GM20000 (cell line): Measurements from ENCODE around the gene NCOA7.

ENCODE experiments used
- DNase-seq: peaks from one replicate; pipeline ENCODE4 v3.0.0; 2012; ENCODE audit warnings: low spot score
- TF ChIP-seq, protein P1 (sequence below): IDR thresholded peaks from 2 replicates; pipeline ENCODE4 v1.5.1; 2012; ENCODE audit warnings: mild to moderate bottlenecking, control low read depth; ENCODE audit errors: extremely low read depth, missing control alignments

NCOA7 gene

DNA sequence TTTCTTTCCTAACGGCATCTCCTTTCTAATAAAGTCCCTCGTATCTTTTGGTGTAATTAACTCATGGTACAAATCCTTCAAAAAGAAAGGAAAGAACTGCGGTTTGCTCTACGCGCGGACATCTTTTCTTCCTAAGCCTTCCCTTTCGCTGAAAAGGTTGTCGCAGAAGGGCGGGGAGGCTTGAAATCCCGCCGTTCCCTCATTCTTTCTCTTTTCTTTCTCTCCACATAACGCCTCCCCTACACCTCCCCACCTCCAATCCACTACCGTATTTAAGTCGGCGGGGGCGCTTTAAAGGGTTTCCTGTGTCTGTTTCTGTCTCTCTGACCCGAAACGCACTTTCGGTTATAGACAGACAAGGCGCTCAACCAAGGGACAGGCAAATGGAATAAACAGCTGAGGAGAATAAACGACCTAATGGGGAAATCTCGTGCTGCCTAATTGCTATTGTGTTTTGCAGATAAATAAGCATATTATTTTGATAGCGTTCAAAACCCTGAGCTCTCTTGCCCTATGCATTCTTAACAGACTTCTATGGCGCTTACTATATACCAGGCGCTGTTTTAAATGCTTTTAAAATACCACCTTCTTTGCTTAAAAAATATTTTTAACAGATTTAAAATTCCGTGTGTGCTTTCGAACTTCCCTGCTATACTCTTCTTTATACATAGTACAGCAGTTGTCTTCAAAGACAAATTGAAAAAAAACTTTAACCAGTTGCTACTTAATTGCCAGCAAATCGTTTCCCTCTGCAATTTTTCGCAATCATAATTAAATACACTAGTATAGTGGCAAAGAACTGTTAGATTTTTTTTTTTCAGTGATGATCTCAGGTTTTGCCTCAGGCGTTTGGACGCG lies 43.8 kb upstream of the NCOA7 start:
- peak; percentile 76 for DNase-seq

DNA sequence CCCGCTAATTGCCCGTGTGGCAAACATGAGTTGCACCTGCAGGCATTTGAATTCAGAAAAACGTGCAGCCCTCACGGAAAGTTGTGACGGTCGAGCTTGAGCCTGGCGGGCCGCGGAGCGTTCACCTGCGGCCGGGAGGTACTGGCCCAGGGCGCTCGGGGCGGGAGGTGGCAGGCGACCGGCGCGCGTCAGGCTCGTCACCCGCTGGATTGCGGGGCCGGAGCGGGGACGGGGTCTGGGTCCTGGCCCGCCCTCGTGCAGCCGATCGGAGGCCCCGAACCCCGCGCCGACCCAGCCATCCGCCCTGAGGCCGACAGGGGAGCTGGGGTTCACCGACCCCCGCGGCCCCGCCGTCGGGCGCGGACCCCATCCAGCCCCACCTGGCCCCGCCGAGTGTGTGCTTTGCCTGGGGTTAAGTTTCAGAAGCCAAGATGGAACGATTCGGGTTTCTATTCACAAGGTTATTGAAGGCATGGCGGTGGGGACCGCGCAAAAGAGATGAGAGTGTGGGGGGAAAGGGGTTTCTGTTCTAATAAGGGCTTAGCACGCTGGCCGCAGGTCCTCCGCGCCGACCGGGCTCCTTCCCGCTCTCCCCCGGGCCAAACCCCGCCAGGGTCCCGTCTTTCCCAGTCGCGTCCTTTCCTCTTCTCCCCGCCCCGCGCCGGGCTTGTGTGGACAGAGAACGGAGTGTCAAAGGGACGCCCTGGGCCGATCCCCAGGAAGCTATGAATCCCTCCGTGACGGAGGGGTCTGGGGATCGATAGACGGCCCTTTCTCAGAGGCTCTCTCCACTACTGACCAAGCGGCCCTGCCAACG lies 43.0 kb upstream of the NCOA7 start:
- TF ChIP-seq, protein P1, sequence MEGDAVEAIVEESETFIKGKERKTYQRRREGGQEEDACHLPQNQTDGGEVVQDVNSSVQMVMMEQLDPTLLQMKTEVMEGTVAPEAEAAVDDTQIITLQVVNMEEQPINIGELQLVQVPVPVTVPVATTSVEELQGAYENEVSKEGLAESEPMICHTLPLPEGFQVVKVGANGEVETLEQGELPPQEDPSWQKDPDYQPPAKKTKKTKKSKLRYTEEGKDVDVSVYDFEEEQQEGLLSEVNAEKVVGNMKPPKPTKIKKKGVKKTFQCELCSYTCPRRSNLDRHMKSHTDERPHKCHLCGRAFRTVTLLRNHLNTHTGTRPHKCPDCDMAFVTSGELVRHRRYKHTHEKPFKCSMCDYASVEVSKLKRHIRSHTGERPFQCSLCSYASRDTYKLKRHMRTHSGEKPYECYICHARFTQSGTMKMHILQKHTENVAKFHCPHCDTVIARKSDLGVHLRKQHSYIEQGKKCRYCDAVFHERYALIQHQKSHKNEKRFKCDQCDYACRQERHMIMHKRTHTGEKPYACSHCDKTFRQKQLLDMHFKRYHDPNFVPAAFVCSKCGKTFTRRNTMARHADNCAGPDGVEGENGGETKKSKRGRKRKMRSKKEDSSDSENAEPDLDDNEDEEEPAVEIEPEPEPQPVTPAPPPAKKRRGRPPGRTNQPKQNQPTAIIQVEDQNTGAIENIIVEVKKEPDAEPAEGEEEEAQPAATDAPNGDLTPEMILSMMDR: no peak
- no peak for DNase-seq

More for the DNA sequence above, 43.8 kb upstream of the NCOA7 start:
- TF ChIP-seq, protein P1: no peak

DNA sequence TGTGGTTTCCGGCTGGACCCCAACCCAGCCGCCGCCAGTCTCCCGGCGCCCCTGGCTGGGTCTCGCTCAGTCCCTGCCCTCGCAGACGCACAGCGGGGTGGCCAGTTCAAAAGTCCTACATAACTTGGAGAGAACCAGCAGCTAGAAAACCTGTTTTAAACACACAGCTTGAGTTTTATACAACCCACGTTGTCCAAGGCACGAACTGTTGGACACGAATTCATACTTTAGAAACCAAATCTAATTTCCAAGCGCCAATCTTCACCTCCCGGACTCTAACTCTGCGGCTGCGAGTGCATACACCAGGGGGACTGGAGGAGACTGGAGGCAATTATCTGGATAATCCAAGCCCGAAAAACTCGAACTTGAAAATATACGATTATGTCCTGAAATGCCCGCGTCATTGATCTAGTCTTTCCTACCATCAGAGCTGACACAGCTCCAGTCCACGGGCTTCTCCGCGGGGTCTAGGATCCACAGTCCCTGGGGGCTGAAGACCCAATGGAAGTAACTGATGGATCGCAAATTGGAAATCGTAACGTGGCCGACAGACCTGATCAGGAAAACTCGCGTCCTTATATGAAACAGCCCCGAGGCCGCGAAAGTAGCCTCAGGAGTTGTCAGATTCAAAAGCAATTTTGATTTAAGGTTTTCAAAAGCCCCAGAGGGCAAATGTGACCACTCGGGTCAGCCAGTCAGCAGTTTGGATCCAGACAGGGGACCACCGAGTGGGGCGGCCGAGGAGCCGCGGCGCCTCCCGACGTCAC lies 42.2 kb upstream of the NCOA7 start:
- no peak for DNase-seq
- TF ChIP-seq, protein P1: no peak

DNA sequence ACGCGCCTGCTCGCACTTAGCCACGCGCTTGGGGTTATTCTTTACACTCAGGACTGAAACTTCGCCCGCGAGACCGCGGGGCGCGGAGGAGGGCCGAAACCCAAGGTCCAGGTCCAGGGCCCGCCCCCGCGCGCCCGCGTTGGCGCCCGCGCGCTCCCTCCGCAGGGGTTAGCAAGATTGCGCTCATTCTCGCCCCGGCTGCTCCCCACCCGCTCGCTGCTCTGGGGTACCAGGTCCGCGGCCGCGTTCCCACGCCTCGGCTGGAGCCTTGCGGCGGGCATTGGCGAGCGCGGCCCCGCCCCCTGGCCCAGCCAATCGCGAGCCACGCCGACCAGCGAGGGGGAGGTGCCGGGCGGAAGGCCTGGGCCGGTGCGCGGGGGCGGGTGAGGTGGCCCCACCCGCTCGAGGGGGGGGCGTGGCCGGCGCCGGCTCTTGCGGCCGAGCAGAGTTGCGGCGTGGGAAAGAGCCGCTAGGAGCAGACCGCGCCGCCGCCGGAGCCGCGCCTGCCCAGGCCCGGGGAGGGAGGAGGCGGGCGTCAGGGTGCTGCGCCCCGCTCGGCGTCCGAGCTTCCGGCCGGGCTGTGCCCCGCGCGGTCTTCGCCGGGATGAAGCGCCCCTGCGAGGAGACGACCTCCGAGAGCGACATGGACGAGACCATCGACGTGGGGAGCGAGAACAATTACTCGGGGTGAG lies 41.4 kb upstream of the NCOA7 start, which contains the start of gene HEY2:
TSS of gene HEY2 (plus strand) at position 460 of the 692 bp plus-strand sequence. CDS start at position 605, 145 bp downstream.
- peak; percentile 99 for DNase-seq
- TF ChIP-seq, protein P1: no peak

DNA sequence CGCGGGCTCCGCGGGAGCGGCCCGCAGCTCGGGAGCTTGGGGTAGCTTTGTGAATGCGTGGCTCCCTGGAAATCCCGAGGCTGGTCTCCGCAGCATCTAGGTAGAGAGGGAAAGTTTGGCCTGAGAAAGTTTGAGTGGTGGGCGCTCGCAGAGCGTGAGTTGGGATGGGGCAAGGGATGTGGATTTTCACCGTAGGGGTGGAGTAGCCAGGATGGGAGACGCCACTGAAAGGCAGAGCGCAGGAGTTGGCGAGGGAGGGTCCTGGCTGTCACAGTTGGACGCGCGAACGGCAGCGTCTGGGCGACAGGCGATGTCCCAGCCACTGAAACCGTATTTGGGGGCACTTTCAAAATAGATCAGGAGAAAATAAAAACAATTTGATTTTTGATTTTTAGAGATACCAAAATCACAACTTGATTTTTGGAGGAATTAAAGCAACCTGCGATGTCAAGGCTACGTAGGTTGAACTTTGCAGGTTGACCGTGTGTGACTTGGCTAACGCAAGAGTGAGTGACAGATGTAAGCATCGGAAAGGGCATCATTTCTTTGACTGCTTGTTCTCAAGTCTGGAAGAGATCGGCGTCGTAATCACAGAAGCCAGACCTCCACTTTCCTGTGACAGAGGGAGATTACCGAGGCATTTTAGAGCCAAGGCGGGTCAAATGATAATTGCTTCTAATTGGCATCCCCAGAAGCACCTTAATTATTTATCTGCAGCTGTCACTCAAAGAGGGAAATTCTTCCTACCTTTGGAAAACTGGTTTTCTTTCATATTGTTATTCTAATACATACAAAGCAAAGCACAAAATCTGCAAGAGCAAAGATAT lies 40.7 kb upstream of the NCOA7 start:
- TF ChIP-seq, protein P1: no peak
- no peak for DNase-seq

DNA sequence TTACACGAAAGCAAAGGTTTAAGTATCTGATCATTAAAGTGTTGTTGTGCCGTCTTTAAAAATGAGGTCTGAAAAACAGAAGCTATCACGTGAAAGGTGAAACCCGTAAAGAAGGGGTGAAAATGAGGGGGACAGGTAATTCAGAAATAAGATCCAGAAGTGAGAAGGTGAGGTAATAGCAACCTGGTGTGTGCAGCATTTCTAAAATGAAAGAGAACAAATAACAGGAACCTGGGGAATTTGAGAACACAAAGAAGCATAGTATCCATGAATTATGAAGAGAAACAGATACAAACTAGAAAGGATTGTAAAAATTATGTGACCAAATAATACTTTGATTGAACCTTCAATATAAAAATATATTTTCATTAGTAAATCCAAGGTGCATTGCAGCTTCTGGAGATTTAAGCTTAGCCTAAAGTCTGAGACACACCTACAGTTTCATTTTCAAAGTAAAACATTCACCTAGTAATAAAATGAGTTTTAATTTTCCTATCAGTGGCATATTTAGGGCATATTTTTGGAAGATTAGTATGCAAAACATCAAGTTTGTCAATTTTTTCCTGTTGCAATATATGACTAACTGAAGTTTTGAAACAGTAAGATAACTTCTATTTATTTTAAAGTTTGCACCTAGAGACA lies 39.9 kb upstream of the NCOA7 start:
- TF ChIP-seq, protein P1: no peak
- DNase-seq: no peak
